ENCODE data around the gene EDIL3. TPM values are rescaled to one million over a fixed set of nuclear protein-coding genes. Genes with fewer than 3 reads are reported as not detected.

EDIL3 gene
- total RNA-seq = 23.6 TPM
- long read RNA-seq, full-length matches to known transcripts = 11 of 27 reads
- long read RNA-seq, partial matches to known transcripts = 7 of 27 reads
- long read RNA-seq, other reads (novel, unspliced or antisense) = 9 of 27 reads

GRCh38 chr5:84384604-84385575 lies at the start of gene EDIL3:
TSS of gene EDIL3 (minus strand) at chr5:84384880. CDS start at chr5:84384374, 506 bp downstream.
- intact Hi-C loops (cut with DNase I) = loop anchor here (5.0 kb wide), 2 partner anchors 103 to 663 kb away; partner anchors contain the start of gene HAPLN1
- DNase-seq (ENCODE audit: low spot score) = peak; percentile 74

GRCh38 chr5:84433461-84433860 lies 48.8 kb upstream of the EDIL3 start:
- no peak for DNase-seq (ENCODE audit: low spot score)
- intact Hi-C loops (cut with DNase I) = no loop called here

GRCh38 chr5:84430863-84431663 lies 46.4 kb upstream of the EDIL3 start:
- DNase-seq (ENCODE audit: low spot score) = no peak
- intact Hi-C loops (cut with DNase I) = no loop called here

- DNase-seq (ENCODE audit: low spot score) = no peak
- intact Hi-C loops (cut with DNase I) = no loop called here
Measured at GRCh38 chr5:84430079-84430478, 45.4 kb upstream of the EDIL3 start.

- intact Hi-C loops (cut with DNase I) = no loop called here
- no peak for DNase-seq (ENCODE audit: low spot score)
Measured at GRCh38 chr5:84425365-84425881, 40.7 kb upstream of the EDIL3 start.

GRCh38 chr5:84419742-84420141 lies 35.1 kb upstream of the EDIL3 start:
- DNase-seq (ENCODE audit: low spot score) = no peak
- intact Hi-C loops (cut with DNase I) = no loop called here

- intact Hi-C loops (cut with DNase I) = no loop called here
Measured at GRCh38 chr5:84411832-84412605, 27.3 kb upstream of the EDIL3 start.

GRCh38 chr5:84406111-84406510 lies 21.4 kb upstream of the EDIL3 start:
- intact Hi-C loops (cut with DNase I) = no loop called here
- no peak for DNase-seq (ENCODE audit: low spot score)

More at GRCh38 chr5:84411832-84412605, 27.3 kb upstream of the EDIL3 start:
- no peak for DNase-seq (ENCODE audit: low spot score)

GRCh38 chr5:84403773-84404172 lies 19.1 kb upstream of the EDIL3 start:
- DNase-seq (ENCODE audit: low spot score) = no peak
- intact Hi-C loops (cut with DNase I) = no loop called here

- intact Hi-C loops (cut with DNase I) = no loop called here
- no peak for DNase-seq (ENCODE audit: low spot score)
Measured at GRCh38 chr5:84397385-84397784, 12.7 kb upstream of the EDIL3 start.

- intact Hi-C loops (cut with DNase I) = no loop called here
- no peak for DNase-seq (ENCODE audit: low spot score)
Measured at GRCh38 chr5:84393969-84394368, 9.3 kb upstream of the EDIL3 start.

GRCh38 chr5:84392836-84393235 lies 8.2 kb upstream of the EDIL3 start:
- intact Hi-C loops (cut with DNase I) = no loop called here

GRCh38 chr5:84385705-84386104 lies 1.0 kb upstream of the EDIL3 start:
- intact Hi-C loops (cut with DNase I) = no loop called here

More at GRCh38 chr5:84392836-84393235, 8.2 kb upstream of the EDIL3 start:
- no peak for DNase-seq (ENCODE audit: low spot score)

GRCh38 chr5:84383816-84384603 lies 670 bp downstream of the EDIL3 start:
- intact Hi-C loops (cut with DNase I) = loop anchor here (5.0 kb wide), 2 partner anchors 102 to 662 kb away; partner anchors contain the start of gene HAPLN1
- peak; percentile 74 for DNase-seq (ENCODE audit: low spot score)

More at GRCh38 chr5:84385705-84386104, 1.0 kb upstream of the EDIL3 start:
- DNase-seq (ENCODE audit: low spot score) = no peak

GRCh38 chr5:84383296-84383815 lies 1.3 kb downstream of the EDIL3 start:
- no peak for DNase-seq (ENCODE audit: low spot score)
- intact Hi-C loops (cut with DNase I) = loop anchor here (5.0 kb wide), 2 partner anchors 101 to 661 kb away; partner anchors contain the start of gene HAPLN1

- DNase-seq (ENCODE audit: low spot score) = peak; percentile 75
- intact Hi-C loops (cut with DNase I) = loop anchor here (5.0 kb wide), 2 partner anchors 100 to 660 kb away; partner anchors contain the start of gene HAPLN1
Measured at GRCh38 chr5:84382363-84383295, 2.1 kb downstream of the EDIL3 start.
